HG03520 (cell line): ENCODE data around the gene SRPK2.
"Not testable (repeated sequence)": the region's sequence is repeated elsewhere in the genome, so short reads cannot be mapped to it uniquely, and the experiment has no call there.

Experiments used
- ATAC-seq: cut with Tn5 transposase; IDR thresholded peaks from one replicate; pipeline ENCODE4 v1.9.1; 2021; ENCODE audit warnings: mild to moderate bottlenecking, moderate library complexity; ENCODE audit not compliant: unreplicated experiment

The SRPK2 gene

GRCh38 chr7:105388356-105389087, at the start of gene SRPK2:
SRPK2 (minus strand) TSS chr7:105388921.
- ATAC-seq: peak; percentile 66

GRCh38 chr7:105438254-105438653, 49.5 kb upstream of the SRPK2 start:
- ATAC-seq: no peak

- ATAC-seq: not testable (repeated sequence)
Measured at GRCh38 chr7:105437356-105437755, 48.6 kb upstream of the SRPK2 start.

- ATAC-seq: no peak
Measured at GRCh38 chr7:105429746-105430612, 41.3 kb upstream of the SRPK2 start.

- no peak for ATAC-seq
Measured at GRCh38 chr7:105426606-105427146, 38.0 kb upstream of the SRPK2 start.

- ATAC-seq: no peak
Measured at GRCh38 chr7:105423987-105424386, 35.3 kb upstream of the SRPK2 start.

- ATAC-seq: no peak
Measured at GRCh38 chr7:105413887-105414437, 25.2 kb upstream of the SRPK2 start.

GRCh38 chr7:105410774-105411173, 22.1 kb upstream of the SRPK2 start:
- ATAC-seq: not testable (repeated sequence)

GRCh38 chr7:105409775-105410174, 21.1 kb upstream of the SRPK2 start:
- ATAC-seq: not testable (repeated sequence)

- no peak for ATAC-seq
Measured at GRCh38 chr7:105408791-105409410, 20.2 kb upstream of the SRPK2 start.

GRCh38 chr7:105403128-105403527, 14.4 kb upstream of the SRPK2 start:
- ATAC-seq: no peak

- ATAC-seq: no peak
Measured at GRCh38 chr7:105402221-105403095, 13.7 kb upstream of the SRPK2 start.

GRCh38 chr7:105399043-105399725, 10.5 kb upstream of the SRPK2 start:
- no peak for ATAC-seq

GRCh38 chr7:105396566-105396965, 7.8 kb upstream of the SRPK2 start:
- ATAC-seq: no peak

GRCh38 chr7:105391429-105391828, 2.7 kb upstream of the SRPK2 start:
- ATAC-seq: no peak

- no peak for ATAC-seq
Measured at GRCh38 chr7:105389889-105390288, 1.2 kb upstream of the SRPK2 start.

- ATAC-seq: peak; percentile 28
Measured at GRCh38 chr7:105389088-105389650, 448 bp upstream of the SRPK2 start.

GRCh38 chr7:105387508-105388355, 989 bp downstream of the SRPK2 start:
- ATAC-seq: peak; percentile 33
